ENCODE measurements around the gene NFIA.

DNA sequence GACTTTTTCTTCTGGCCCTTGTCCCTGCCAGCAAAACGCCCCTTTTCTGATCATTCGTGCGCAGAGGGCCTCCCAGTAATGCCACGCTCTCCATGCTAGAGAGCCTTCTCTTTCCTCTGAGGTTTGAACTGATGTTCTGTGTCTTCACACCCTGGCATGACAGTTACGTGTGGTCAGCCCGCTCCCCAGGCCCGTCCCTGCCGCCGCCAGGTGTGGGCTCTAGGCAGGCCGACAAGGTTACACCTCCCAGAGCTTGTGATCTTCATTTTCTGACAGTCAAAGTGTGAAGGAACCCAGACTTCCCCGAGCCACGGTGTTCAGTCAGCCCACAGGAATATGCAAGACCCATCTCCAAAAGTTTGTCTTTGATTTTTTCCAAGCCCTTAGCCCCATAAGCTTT lies 377.0 kb downstream of the NFIA start:
- TF ChIP-seq, protein P1, sequence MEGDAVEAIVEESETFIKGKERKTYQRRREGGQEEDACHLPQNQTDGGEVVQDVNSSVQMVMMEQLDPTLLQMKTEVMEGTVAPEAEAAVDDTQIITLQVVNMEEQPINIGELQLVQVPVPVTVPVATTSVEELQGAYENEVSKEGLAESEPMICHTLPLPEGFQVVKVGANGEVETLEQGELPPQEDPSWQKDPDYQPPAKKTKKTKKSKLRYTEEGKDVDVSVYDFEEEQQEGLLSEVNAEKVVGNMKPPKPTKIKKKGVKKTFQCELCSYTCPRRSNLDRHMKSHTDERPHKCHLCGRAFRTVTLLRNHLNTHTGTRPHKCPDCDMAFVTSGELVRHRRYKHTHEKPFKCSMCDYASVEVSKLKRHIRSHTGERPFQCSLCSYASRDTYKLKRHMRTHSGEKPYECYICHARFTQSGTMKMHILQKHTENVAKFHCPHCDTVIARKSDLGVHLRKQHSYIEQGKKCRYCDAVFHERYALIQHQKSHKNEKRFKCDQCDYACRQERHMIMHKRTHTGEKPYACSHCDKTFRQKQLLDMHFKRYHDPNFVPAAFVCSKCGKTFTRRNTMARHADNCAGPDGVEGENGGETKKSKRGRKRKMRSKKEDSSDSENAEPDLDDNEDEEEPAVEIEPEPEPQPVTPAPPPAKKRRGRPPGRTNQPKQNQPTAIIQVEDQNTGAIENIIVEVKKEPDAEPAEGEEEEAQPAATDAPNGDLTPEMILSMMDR (conservative IDR thresholded peaks at IDR 0.05 in 1 of 2, IDR thresholded peaks at IDR 0.05 in 1 of 2; ENCODE audit: low read depth in 1 of 2, low read length in 2 of 2), result no peak
- TF ChIP-seq EZH2 (IDR thresholded peaks at IDR 0.05; ENCODE audit: low read length, missing control alignments), result no peak

All from fibroblast of lung (primary cell).